ENCODE measurements around the gene PRKD2. TPM values are rescaled to one million over a fixed set of nuclear protein-coding genes. Genes with fewer than 3 reads are reported as not detected.

The PRKD2 gene
- total and polyA plus RNA-seq, 8 donors = 7.0 to 50.6 (median 26.3) TPM

DNA sequence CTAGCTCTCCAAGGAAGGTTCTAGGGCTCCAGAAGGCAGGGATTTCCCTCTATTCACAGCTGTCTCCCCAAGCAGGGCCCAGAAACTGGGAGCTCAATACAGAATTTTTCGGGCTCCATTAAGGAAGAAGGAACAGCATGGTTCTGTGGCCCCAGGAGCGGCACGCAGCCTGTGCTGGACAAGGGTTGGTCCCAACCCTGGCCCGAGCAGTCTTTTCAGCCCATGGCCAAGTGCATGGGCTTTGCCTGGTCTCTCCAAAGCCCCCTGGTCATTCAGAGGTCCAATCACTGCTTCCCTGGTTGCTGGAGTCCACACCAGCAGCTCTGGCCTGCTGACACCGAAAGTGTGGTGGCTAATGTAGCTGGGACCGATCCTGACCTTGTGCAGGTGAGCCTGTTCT, 6.6 kb upstream of the PRKD2 start:
- H3K36me3 ChIP-seq = peaks cover 83 to 94% (median 92%) of the 10 kb centered on the region in 4 donors

DNA sequence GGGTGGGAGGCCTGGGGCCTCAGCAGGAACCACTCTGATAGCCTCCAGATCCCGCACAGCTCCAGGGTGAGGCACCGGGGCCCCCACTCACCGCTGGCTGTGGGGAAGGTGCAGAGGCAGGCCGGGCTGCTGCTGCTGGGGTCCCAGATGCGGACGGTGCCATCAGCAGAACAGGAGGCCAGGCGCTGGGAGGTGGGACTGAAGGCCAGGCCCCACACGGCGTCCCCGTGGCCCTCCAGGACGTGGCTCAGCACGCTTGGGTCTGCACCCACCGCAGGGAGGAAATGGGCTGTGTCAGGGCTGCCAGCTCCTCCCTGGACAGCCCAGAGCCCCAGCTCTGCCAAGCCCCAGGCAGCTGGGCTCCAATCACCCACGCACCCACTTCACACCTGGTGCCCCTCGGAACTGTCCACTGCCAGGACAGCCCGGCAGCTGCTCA, 6.1 kb upstream of the PRKD2 start:
- intact Hi-C loops (cut with DNase I; ENCODE audit: low total_unique reads) = no loop called here
- Histone ChIP-seq H3K9me3 (no peaks in the 10 kb centered on the region), H3K4me3 (no peak overlapping the region), H3K27ac (no peak overlapping the region), H3K27me3 (no peaks in the 10 kb centered on the region), H3K36me3 (peaks cover 78 to 90% (median 88%) of the 10 kb centered on the region in 4 donors), H3K4me1 (peaks cover 0 to 18% (median 12%) of the 10 kb centered on the region in 4 donors)
- WGBS, 5 donors = 79 to 93% (median 87%) methylated on average over 6 to 16 of the region's 16 CpGs
- no peak for DNase-seq
- TF ChIP-seq POLR2A (IDR thresholded peaks at IDR 0.05) (no peak), POLR2AphosphoS5 (IDR thresholded peaks at IDR 0.05) (no peak)
- TF ChIP-seq, protein P1, sequence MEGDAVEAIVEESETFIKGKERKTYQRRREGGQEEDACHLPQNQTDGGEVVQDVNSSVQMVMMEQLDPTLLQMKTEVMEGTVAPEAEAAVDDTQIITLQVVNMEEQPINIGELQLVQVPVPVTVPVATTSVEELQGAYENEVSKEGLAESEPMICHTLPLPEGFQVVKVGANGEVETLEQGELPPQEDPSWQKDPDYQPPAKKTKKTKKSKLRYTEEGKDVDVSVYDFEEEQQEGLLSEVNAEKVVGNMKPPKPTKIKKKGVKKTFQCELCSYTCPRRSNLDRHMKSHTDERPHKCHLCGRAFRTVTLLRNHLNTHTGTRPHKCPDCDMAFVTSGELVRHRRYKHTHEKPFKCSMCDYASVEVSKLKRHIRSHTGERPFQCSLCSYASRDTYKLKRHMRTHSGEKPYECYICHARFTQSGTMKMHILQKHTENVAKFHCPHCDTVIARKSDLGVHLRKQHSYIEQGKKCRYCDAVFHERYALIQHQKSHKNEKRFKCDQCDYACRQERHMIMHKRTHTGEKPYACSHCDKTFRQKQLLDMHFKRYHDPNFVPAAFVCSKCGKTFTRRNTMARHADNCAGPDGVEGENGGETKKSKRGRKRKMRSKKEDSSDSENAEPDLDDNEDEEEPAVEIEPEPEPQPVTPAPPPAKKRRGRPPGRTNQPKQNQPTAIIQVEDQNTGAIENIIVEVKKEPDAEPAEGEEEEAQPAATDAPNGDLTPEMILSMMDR (IDR thresholded peaks at IDR 0.05) = no peak

More for the DNA sequence above, 6.6 kb upstream of the PRKD2 start:
- no peak for DNase-seq
- Histone ChIP-seq H3K4me3 (no peak overlapping the region), H3K4me1 (peaks cover 0 to 18% (median 9%) of the 10 kb centered on the region in 4 donors), H3K27me3 (no peaks in the 10 kb centered on the region), H3K27ac (no peak overlapping the region), H3K9me3 (no peaks in the 10 kb centered on the region)
- WGBS, 5 donors = 94 to 98% (median 97%) methylated on average over 6 of the region's 6 CpGs
- TF ChIP-seq, protein P1 (IDR thresholded peaks at IDR 0.05) = no peak
- TF ChIP-seq POLR2A (IDR thresholded peaks at IDR 0.05) (no peak), POLR2AphosphoS5 (IDR thresholded peaks at IDR 0.05) (no peak), EP300 (IDR thresholded peaks at IDR 0.05) (no peak)
- intact Hi-C loops (cut with DNase I; ENCODE audit: low total_unique reads) = no loop called here

DNA sequence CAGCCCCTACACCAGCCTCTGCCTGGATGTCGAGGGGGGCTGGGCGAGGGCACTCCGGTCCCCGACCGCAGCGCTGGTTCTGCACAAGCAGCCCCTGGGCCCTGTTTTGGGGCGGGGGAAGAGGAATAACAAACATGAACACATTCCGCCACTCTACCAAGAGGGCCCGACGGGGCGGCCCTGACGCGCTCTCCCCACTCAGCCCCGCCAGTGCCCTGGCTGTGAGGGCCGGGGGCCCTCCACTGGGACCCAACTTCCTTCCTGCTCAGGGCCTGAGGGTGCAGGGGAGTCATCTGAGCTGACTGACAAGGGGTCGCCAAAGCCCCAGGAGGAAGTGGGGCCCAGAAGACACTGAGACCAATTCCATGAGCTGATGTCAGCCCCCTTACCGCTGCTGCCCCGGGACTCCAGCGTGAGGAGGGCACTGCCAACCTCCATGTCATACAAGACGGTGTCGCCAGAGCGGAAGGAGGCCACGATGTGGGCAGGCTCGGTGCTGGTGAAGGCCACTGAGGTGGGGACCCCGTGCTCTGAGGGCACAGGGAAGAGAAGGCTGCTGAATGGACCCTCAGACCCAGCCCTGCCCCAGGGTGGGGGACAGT, 5.6 kb upstream of the PRKD2 start:
- WGBS, 5 donors = 78 to 88% (median 85%) methylated on average over 22 to 25 of the region's 25 CpGs
- Histone ChIP-seq H3K27ac (no peak overlapping the region), H3K9me3 (no peaks in the 10 kb centered on the region), H3K4me1 (peaks cover 5 to 23% (median 17%) of the 10 kb centered on the region in 4 donors), H3K36me3 (peaks cover 73 to 85% (median 83%) of the 10 kb centered on the region in 4 donors), H3K4me3 (no peak overlapping the region), H3K27me3 (no peaks in the 10 kb centered on the region)
- DNase-seq = no peak
- intact Hi-C loops (cut with DNase I; ENCODE audit: low total_unique reads) = no loop called here
- no peak for TF ChIP-seq POLR2AphosphoS5 (IDR thresholded peaks at IDR 0.05)
- TF ChIP-seq, protein P1 (IDR thresholded peaks at IDR 0.05) = no peak
- TF ChIP-seq POLR2A (IDR thresholded peaks at IDR 0.05) = no peak
- no peak for TF ChIP-seq EP300 (IDR thresholded peaks at IDR 0.05)

DNA sequence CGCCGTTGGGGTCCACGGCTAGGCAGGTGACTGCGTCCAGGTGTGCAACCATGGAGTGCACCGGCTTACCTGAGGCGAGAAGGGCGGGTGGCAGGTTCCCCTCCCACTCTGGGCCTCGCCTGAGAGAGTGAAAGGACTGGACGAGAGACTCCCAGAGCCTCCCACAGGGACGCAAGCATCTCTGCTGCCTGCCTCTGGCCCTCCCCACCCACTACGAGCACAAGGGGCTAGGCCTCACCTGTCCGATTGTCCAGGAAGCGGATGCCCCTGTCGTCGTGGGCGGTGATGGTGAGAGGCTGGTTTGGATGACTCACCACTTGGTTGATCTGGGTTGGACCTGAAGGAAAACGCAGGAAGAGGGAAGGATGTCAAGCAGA, 5.1 kb upstream of the PRKD2 start:
- peaks cover 6 to 26% (median 20%) of the 10 kb centered on the region in 4 donors for H3K4me1 ChIP-seq
- intact Hi-C loops (cut with DNase I; ENCODE audit: low total_unique reads) = no loop called here
- no peak overlapping the region for H3K27ac ChIP-seq
- H3K9me3 ChIP-seq = no peaks in the 10 kb centered on the region
- no peaks in the 10 kb centered on the region for H3K27me3 ChIP-seq
- WGBS, 5 donors = 72 to 84% (median 84%) methylated on average over 8 to 17 of the region's 17 CpGs
- no peak for DNase-seq
- no peak overlapping the region for H3K4me3 ChIP-seq
- no peak for TF ChIP-seq EP300 (IDR thresholded peaks at IDR 0.05)
- H3K36me3 ChIP-seq = peaks cover 68 to 80% (median 78%) of the 10 kb centered on the region in 4 donors
